H9 (cell line): ENCODE data around the gene ZNF618. TPM values are rescaled to one million over a fixed set of nuclear protein-coding genes. Genes with fewer than 3 reads are reported as not detected.

Experiments used
- DNase-seq: peaks from one replicate; pipeline ENCODE4 v3.0.0-alpha.2; 2017
- H2AFZ ChIP-seq: one replicate; pipeline ENCODE4 v1.6.1; 2013; ENCODE audit warnings: mild to moderate bottlenecking, low read length, control low read depth, moderate library complexity
- H2AK5ac ChIP-seq: 2 replicates; pipeline ENCODE4 v1.6.1; 2013; ENCODE audit warnings: low read length, control low read depth, mixed read lengths; ENCODE audit not compliant: insufficient read length
- H2BK120ac ChIP-seq: one replicate; pipeline ENCODE4 v1.6.1; 2013; ENCODE audit warnings: low read depth, mild to moderate bottlenecking, low read length, control low read depth, inconsistent platforms; ENCODE audit not compliant: poor library complexity, severe bottlenecking
- H2BK12ac ChIP-seq: 2 replicates; pipeline ENCODE4 v1.6.1; 2013; ENCODE audit warnings: low read length, control low read depth, mixed read lengths, low read depth; ENCODE audit not compliant: insufficient read length
- H2BK15ac ChIP-seq: 2 replicates; pipeline ENCODE4 v1.6.1; 2013; ENCODE audit warnings: low read depth, low read length, control low read depth
- H2BK20ac ChIP-seq: one replicate; pipeline ENCODE4 v1.6.1; 2013; ENCODE audit warnings: low read depth, mild to moderate bottlenecking, low read length, control low read depth, inconsistent platforms; ENCODE audit not compliant: poor library complexity, severe bottlenecking
- H2BK5ac ChIP-seq: 2 replicates; pipeline ENCODE4 v1.6.1; 2013; ENCODE audit warnings: low read length, control low read depth, mixed read lengths; ENCODE audit not compliant: insufficient read length
- H3K14ac ChIP-seq: 2 replicates; pipeline ENCODE4 v1.6.1; 2013; ENCODE audit warnings: low read length, control low read depth; ENCODE audit not compliant: insufficient read depth
- H3K18ac ChIP-seq: 2 replicates; pipeline ENCODE4 v1.6.1; 2013; ENCODE audit warnings: low read depth, mild to moderate bottlenecking, mixed read lengths, low read length, control low read depth; ENCODE audit not compliant: insufficient read length
- H3K23ac ChIP-seq: 2 replicates; pipeline ENCODE4 v1.6.1; 2013; ENCODE audit warnings: low read length, control low read depth, mixed read lengths, low read depth; ENCODE audit not compliant: insufficient read length
- H3K23me2 ChIP-seq: 2 replicates; pipeline ENCODE4 v1.6.1; 2013; ENCODE audit warnings: low read depth, mild to moderate bottlenecking, mixed read lengths, low read length, control low read depth; ENCODE audit not compliant: insufficient read length, poor library complexity, severe bottlenecking
- H3K27ac ChIP-seq: 2 replicates; pipeline ENCODE4 v1.5.1; 2013; ENCODE audit warnings: low read length, control low read depth, mixed read lengths, low read depth; ENCODE audit not compliant: insufficient read length
- H3K27me3 ChIP-seq: 2 replicates; pipeline ENCODE4 v1.6.1; 2013; ENCODE audit warnings: low read length, control low read depth, inconsistent platforms; ENCODE audit not compliant: insufficient read depth
- H3K4ac ChIP-seq: 2 replicates; pipeline ENCODE4 v1.6.1; 2013; ENCODE audit warnings: low read depth, mild to moderate bottlenecking, control low read depth, inconsistent platforms, low read length, moderate library complexity
- H3K4me1 ChIP-seq: 2 replicates; pipeline ENCODE4 v1.6.1; 2013; ENCODE audit warnings: low read length, control low read depth, inconsistent platforms; ENCODE audit not compliant: insufficient read depth
- H3K4me2 ChIP-seq: 2 replicates; pipeline ENCODE4 v1.6.1; 2013; ENCODE audit warnings: low read length, control low read depth, mixed read lengths; ENCODE audit not compliant: insufficient read length, insufficient read depth
- H3K56ac ChIP-seq: 2 replicates; pipeline ENCODE4 v1.6.1; 2013; ENCODE audit warnings: low read depth, mild to moderate bottlenecking, mixed read lengths, low read length, control low read depth; ENCODE audit not compliant: insufficient read length
- H3K79me1 ChIP-seq: 2 replicates; pipeline ENCODE4 v1.6.1; 2013; ENCODE audit warnings: low read depth, mild to moderate bottlenecking, moderate library complexity, low read length, control low read depth, inconsistent platforms; ENCODE audit not compliant: insufficient read depth, poor library complexity, severe bottlenecking
- H3K79me2 ChIP-seq: 2 replicates; pipeline ENCODE4 v1.6.1; 2013; ENCODE audit warnings: low read length, control low read depth, inconsistent platforms; ENCODE audit not compliant: insufficient read depth
- H3K9ac ChIP-seq: 2 replicates; pipeline ENCODE4 v1.6.1; 2013; ENCODE audit warnings: low read length, control low read depth, mixed read lengths; ENCODE audit not compliant: insufficient read length; ENCODE audit errors: extremely low read depth
- H3K9me3 ChIP-seq: one replicate; pipeline ENCODE4 v1.6.1; 2013; ENCODE audit warnings: low read depth, low read length, inconsistent platforms; ENCODE audit not compliant: control insufficient read depth
- H3T11ph ChIP-seq: one replicate; pipeline ENCODE4 v1.6.1; 2013; ENCODE audit warnings: mild to moderate bottlenecking, low read length, control low read depth, inconsistent platforms
- H4K20me1 ChIP-seq: one replicate; pipeline ENCODE4 v1.6.1; 2013; ENCODE audit not compliant: control insufficient read depth, insufficient read length, insufficient read depth
- H4K5ac ChIP-seq: 2 replicates; pipeline ENCODE4 v1.6.1; 2013; ENCODE audit warnings: low read depth, mild to moderate bottlenecking, mixed read lengths, low read length, control low read depth; ENCODE audit not compliant: insufficient read length
- H4K8ac ChIP-seq: replicated peaks from 2 replicates; pipeline ENCODE4 v1.6.1; 2013; ENCODE audit warnings: low read length, control low read depth, mixed read lengths, low read depth; ENCODE audit not compliant: insufficient read length
- H4K91ac ChIP-seq: 2 replicates; pipeline ENCODE4 v1.6.1; 2013; ENCODE audit warnings: low read depth, mild to moderate bottlenecking, moderate library complexity, mixed read lengths, low read length, control low read depth; ENCODE audit not compliant: insufficient read length
- H3K27ac Mint-ChIP-seq, 3 experiments: 2 replicates in 2 of 3; 3 replicates in 1 of 3; pipeline ENCODE4 v1.8.0; 2020 to 2021; ENCODE audit warnings: mixed read lengths in 3 of 3, mild to moderate bottlenecking in 1 of 3, moderate library complexity in 1 of 3
- H3K27me3 Mint-ChIP-seq: 2 replicates; pipeline ENCODE4 v1.8.0; 2021; ENCODE audit warnings: low read depth, mild to moderate bottlenecking, moderate library complexity, mixed read lengths
- H3K36me3 Mint-ChIP-seq, 3 experiments: 2 replicates in 2 of 3; 3 replicates in 1 of 3; pipeline ENCODE4 v1.8.0; 2020 to 2021; ENCODE audit warnings: low read depth in 3 of 3, mixed read lengths in 3 of 3; ENCODE audit not compliant: insufficient read depth in 1 of 3
- H3K4me1 Mint-ChIP-seq, 2 experiments: 2 replicates each; pipeline ENCODE4 v1.8.0; 2020; ENCODE audit warnings: mixed read lengths in 2 of 2
- H3K4me3 Mint-ChIP-seq, 2 experiments: 2 replicates in 1 of 2; 3 replicates in 1 of 2; pipeline ENCODE4 v1.8.0; 2020 to 2021; ENCODE audit warnings: mild to moderate bottlenecking in 2 of 2, mixed read lengths in 2 of 2, moderate library complexity in 1 of 2
- H3K9me3 Mint-ChIP-seq, 2 experiments: 2 replicates in 1 of 2; 3 replicates in 1 of 2; pipeline ENCODE4 v1.8.0; 2020; ENCODE audit warnings: mild to moderate bottlenecking in 2 of 2, mixed read lengths in 2 of 2, moderate library complexity in 1 of 2
- CTCF ChIP-seq: fragments of 200-600 bp; sonication (generic); conservative IDR thresholded peaks from 3 replicates; pipeline ENCODE4 v1.8.0; 2021; ENCODE audit warnings: antibody characterized with exemption, mild to moderate bottlenecking
- WGBS: extraction: QIAGEN DNeasy Blood & Tissue Kit; methylation state at CpG from one replicate; pipeline ENCODE4 v1.1.7; 2013; ENCODE audit warnings: missing lambda C conversion rate, low lambda C conversion rate, mixed read lengths; ENCODE audit not compliant: insufficient read length; ENCODE audit errors: extremely low coverage; 5-methylcytosine and 5-hydroxymethylcytosine counted together
- total RNA-seq: library from RNA; stranded (reverse); gene quantifications from 2 replicates; pipeline ENCODE4 v1.2.1, GENCODE V29; 2021

ZNF618 gene
- total RNA-seq, 1 experiment from 2014 or later: 13.6 TPM

GRCh38 chr9:113868501-113868900 lies 7.6 kb upstream of the ZNF618 start:
- Histone ChIP-seq H2BK5ac (no peak overlapping the region), H3K27ac (no peak overlapping the region), H4K8ac (no peak overlapping the region), H3K27me3 (no peaks in the 10 kb centered on the region; the same call in 1 of the 2 replicates), H3K4ac (no peak overlapping the region), H2BK120ac (no peak overlapping the region), H2BK12ac (no peak overlapping the region), H3K9ac (no peak overlapping the region), H3T11ph (no peak overlapping the region), H3K14ac (no peak overlapping the region), H2BK15ac (no peak overlapping the region), H2BK20ac (no peak overlapping the region), H3K23ac (no peak overlapping the region), H4K91ac (no peak overlapping the region), H3K79me1 (no peaks in the 10 kb centered on the region), H2AK5ac (no peak overlapping the region), H2AFZ (no peak overlapping the region), H3K79me2 (no peaks in the 10 kb centered on the region), H4K20me1 (no peaks in the 10 kb centered on the region), H3K18ac (no peak overlapping the region), H3K9me3 (no peaks in the 10 kb centered on the region), H4K5ac (no peak overlapping the region), H3K56ac (no peak overlapping the region), H3K4me1 (peaks cover 4% of the 10 kb centered on the region; the same call in 1 of the 2 replicates), H3K23me2 (no peaks in the 10 kb centered on the region), H3K4me2 (no peak overlapping the region)
- no peak for DNase-seq
- Mint-ChIP-seq H3K27ac (no peak overlapping the region), H3K4me1 (peaks cover 6% of the 10 kb centered on the region in 2 experiments), H3K9me3 (peaks cover 0 to 5% of the 10 kb centered on the region in 2 experiments; a peak in 1 of 5 replicates), H3K27me3 (peaks cover 40% of the 10 kb centered on the region), H3K4me3 (no peak overlapping the region), H3K36me3 (no peaks in the 10 kb centered on the region; a peak in 1 of 7 replicates)
- TF ChIP-seq CTCF: no peak
- WGBS: no CpG with 5 or more reads among the region's 3 CpGs
